Central memory CD4-positive, alpha-beta T cell (primary cell): ENCODE measurements around the gene SCARB1.
"Not testable (repeated sequence)": the region's sequence is repeated elsewhere in the genome, so short reads cannot be mapped to it uniquely, and the experiment has no call there.

ENCODE experiments used
- DNase-seq: peaks from one replicate; pipeline ENCODE4 v3.0.0; 2022

The SCARB1 gene

GRCh38 chr12:124883263-124884130 lies 19.8 kb upstream of the SCARB1 start:
- no peak for DNase-seq

- DNase-seq, result no peak
These were observed 17.5 kb upstream of the SCARB1 start for GRCh38 chr12:124881123-124881522.

DNA sequence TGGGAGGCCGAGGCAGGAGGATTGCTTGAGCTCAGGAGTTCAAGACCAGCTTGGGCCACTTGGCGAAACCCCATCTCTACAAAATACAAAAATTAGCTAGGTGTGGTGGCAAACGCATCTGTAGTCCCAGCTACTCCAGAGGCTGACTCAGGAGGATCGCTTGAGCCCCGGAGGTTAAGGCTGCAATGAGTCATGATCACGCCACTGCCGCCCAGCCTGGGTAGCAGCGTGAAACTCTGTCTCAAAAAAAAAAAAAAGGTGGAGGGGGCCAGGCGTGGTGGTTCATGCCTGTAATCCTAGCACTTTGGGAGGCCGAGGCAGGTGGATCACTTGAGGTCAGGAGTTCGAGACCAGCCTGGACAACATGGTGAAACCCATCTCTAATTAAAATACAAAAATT lies 16.7 kb upstream of the SCARB1 start:
- not testable (repeated sequence) for DNase-seq

DNA sequence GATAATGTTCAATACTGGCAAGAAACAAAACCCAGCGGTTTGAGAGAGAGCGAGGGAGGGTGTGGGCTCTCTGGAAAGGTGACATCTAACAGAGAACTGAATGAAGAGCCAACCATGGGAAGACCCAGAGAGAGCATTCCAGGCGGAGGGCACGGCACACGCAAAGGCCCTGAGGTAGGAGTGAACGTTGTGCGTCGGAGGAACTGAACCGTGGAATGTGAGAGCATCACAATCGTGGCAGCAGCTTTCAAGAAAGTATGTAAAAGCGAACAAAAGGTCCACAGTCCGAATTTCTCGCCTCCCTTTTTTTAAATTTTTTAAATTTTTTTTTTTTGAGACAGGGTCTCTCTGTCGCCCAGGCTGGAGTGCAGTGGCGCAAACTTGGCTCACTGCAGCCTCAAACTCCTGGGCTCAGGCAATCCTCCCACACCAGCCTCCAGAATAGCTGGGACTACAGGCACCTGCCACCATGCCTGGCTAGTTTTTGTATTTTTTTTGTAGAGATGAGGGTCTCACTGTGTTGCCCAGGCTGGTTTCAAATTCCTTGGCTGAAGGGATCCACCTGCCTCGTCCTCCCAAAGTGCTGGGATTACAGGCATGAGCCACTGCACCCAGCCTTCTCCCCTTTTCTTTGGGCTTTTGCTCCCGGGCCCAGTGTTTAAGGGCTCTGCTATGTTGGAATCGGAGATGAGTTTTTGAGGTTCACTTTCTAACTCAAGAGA lies 15.3 kb upstream of the SCARB1 start:
- DNase-seq, result no peak

GRCh38 chr12:124877423-124877822 lies 13.8 kb upstream of the SCARB1 start:
- DNase-seq, result no peak

- no peak for DNase-seq
These were observed 12.5 kb upstream of the SCARB1 start for GRCh38 chr12:124876171-124876570.

GRCh38 chr12:124875803-124876132 lies 12.1 kb upstream of the SCARB1 start:
- no peak for DNase-seq

DNA sequence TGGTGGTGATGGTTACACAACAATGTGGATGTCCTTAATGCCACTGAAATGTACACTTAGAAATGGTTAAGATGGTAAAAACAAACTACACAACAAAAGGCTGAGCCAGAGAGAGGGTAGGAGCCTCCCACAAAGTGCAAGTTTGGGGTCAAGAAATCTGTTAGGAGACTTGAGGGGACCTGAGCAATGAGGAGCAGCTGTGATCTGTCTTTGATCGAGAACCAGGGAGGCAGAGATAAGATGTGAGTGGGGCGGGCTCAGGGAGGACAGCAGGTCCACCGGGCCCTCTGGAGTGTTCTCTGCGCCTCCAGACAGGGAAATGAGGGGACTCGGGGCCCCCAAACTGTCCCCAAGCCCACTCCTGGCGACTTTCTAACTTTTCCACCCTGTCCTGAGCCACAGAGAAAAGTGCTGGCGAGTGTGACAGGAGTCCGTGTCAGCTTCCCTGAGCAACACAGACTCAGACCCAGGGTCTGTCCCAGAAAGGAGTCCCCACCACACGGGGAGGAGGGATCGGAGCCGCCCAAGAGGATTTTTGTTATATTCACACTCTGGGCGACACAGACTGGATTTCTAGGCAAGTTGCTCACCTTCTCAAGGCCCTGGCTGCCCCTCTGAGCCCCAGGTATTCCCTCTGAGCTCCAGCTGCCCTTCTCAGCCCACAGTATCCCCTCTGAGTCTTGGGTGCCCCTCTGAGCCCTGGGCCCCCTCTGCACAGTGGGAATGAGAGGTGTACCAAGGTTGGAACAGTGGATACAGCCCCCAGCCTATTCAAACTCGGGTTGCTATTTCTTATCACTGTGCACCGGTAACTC lies 11.5 kb upstream of the SCARB1 start:
- DNase-seq, result no peak

GRCh38 chr12:124874188-124874587 lies 10.5 kb upstream of the SCARB1 start:
- DNase-seq, result no peak

- no peak for DNase-seq
These were observed 8.5 kb upstream of the SCARB1 start for GRCh38 chr12:124872068-124872719.

DNA sequence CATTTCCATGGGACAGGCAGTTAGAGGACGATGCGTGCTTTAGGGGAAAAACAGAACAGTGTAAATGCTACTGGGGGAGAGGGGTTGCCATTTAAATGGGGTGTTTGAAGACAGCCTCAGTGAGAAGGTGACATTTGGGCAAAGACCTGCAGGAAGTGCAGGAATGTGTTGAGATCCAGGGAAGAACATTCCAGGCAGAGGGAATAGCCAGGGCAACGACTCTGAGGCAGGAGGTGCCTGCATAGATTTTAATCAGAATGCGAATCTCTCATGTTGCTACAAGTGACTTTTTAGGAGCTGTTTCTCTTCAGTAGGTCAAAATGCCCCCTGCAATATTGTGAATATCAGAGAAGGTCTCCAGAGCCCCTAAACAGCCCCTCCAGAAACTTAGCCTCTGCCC lies 7.6 kb upstream of the SCARB1 start:
- no peak for DNase-seq

DNA sequence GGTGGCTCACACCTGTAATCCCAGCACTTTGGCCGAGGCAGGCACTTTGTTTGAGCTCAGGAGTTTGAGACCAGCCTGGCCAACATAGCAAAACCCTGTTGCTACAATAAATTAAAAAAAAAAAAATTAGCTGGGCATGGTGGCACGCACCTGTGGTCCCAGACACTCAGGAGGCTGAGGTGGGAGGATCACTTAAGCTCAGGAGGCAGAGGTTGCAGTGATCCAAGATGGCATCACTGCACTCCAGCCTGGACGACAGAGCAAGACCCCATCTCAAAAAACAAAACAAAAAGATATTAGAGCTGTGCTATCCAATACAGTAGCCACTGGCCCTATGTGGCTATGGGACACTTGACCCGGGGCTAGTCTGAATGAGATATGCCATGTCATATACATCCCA lies 6.9 kb upstream of the SCARB1 start:
- DNase-seq, result no peak

DNA sequence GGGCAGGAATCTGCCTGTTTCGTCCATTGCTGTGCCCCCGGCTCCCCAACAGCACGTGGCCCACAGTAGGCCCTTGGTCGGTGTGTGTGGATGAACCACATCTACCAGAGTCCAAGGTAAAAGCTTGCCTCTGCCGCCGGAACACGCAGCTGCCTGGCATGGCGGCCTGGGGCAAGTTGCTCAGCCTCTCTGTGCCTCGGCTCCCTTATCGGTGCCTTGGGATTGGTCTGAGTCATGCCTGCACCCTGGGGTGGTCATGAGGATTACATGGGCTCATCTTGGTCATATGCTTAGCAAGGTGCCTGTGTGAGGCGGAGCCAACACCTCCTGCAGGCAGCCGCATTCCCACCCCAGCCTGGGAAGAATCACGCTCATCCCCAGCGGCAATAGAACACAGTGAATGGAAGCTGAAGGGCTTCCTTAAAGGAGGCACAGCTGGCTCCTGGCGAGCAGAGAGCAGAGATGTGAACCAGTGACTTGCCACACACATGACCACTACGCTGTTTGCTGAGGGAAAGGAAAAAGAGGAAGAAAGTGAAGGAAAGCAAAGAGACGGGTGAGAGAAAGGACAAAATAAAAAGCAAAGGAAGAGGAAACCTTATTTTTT lies 5.5 kb upstream of the SCARB1 start:
- DNase-seq, result no peak

DNA sequence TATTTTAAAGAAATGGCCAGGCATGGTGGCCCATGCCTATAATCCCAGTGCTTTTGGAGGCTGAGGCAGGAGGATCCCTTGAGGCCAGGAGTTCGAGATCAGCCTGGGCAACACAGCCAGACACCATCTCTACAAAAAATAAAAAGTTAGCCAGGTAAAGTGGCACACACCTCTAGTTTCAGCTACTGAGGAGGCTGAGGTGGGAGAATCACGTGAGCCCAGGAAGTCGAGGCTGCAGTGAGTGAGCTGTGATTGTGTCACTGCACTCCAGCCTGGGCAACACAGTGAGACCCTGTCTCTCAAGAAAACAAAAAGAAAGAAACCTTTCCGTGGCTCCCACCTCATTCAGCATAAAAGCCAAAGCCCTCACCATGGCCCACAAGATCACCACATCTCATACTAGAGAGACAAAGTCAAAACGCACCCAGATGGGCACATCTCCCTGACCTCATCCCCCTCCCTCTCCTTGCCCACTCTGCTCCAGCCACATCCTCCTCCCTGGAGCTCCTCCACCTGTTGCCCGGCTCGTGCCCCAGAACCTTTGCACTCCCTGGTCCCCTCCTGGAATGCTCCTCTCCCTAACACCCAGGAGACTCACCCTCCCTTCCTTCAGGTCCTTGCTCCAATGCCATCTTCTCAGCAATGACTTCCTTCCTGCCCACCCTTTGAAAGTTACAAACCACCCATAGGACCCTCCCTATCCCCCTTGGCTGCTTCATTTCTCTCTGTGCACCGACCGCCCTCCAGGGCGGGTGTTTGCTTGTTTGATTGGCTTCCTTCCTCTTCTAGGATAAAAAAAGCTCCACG lies 4.8 kb upstream of the SCARB1 start:
- no peak for DNase-seq

DNA sequence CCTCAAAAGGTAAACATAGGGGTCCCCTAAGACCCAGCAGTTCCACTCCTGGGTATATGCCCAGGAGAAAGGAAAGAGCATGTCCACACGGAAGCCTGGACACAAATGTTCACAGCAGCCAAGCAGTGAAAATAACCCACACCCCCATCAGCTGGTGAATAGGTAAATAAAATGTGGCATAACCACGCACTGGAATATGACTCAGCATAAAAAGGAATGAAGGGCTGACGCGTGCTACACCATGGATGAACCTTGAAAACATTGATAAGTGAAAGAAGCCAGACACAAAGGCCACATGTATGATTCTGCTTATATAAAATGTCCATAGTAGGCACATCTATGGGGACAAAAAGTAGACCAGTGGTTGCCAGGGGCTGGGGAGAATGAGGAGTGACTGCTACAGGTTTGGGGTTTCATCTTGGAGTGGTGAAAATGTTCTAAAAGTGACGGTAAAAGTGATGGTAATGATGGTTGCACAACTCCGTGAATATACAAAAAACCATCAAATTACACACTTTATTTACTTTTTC lies 3.8 kb upstream of the SCARB1 start:
- DNase-seq, result no peak

- no peak for DNase-seq
These were observed 3.3 kb upstream of the SCARB1 start for GRCh38 chr12:124866883-124867400.

DNA sequence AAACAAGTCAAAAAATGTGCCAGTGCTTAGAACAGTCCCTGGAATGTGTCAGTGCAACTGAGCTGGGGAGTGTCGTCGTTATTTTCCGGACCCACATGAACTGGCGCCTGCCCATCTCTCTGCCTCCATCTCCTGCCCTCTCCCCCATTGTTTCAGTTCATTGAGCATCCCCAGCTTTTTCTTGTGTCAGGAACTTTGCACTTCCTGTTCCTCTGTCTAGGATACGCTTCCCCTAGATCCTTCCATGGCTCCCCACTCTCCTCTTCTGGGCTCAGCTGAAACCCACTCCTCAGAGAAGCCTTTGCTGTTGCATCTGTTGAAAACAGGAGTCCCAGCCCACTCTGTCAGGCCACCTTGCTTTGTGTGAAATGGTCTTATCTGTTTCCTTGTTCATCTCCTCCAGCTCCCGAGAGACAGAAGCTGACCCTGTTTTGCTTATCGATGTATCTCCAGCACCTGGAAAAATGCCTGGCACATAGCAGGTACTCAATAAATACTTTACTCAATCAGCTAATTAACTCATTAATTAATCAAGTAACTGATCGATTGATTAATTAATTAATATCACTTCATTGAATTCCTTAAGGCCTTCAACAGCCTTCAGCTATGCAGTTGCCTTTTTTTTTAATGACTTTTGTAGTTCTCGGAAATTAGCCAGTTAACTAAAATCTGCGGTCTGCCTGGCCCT lies 2.7 kb upstream of the SCARB1 start:
- DNase-seq, result no peak

GRCh38 chr12:124865728-124866127 lies 2.1 kb upstream of the SCARB1 start:
- DNase-seq, result no peak

GRCh38 chr12:124864326-124864752 lies 675 bp upstream of the SCARB1 start:
- DNase-seq, result no peak

- DNase-seq, result no peak
These were observed 772 bp downstream of the SCARB1 start for GRCh38 chr12:124862768-124863415.
